HepG2 (cell line): ENCODE data around the gene VSIG10L2. TPM values are rescaled to one million over a fixed set of nuclear protein-coding genes. Genes with fewer than 3 reads are reported as not detected.

Experiments used
- AFF4 ChIP-seq: sonication (generic); formaldehyde crosslinking; IDR thresholded peaks from 2 replicates; pipeline ENCODE4 v1.4.0; 2020; ENCODE audit warnings: missing genetic modification reagents
- ARNT2 ChIP-seq: sonication (generic); formaldehyde crosslinking; IDR thresholded peaks from 2 replicates; pipeline ENCODE4 v1.8.0; 2022; ENCODE audit warnings: mild to moderate bottlenecking, low read depth, missing genetic modification reagents, moderate library complexity
- CREBL2 ChIP-seq: sonication (generic); formaldehyde crosslinking; IDR thresholded peaks from 2 replicates; pipeline ENCODE4 v1.8.1; 2023; ENCODE audit warnings: missing genetic modification reagents, mild to moderate bottlenecking, borderline replicate concordance
- CSRNP1 ChIP-seq: sonication (generic); formaldehyde crosslinking; IDR thresholded peaks from 2 replicates; pipeline ENCODE4 v1.8.1; 2023; ENCODE audit warnings: mild to moderate bottlenecking, missing genetic modification reagents
- HDAC1 ChIP-seq: sonication (generic); formaldehyde crosslinking; IDR thresholded peaks from 2 replicates; pipeline ENCODE4 v1.5.1; 2020; ENCODE audit warnings: mild to moderate bottlenecking, missing genetic modification reagents
- HDAC2 ChIP-seq: sonication (generic); formaldehyde crosslinking; IDR thresholded peaks from 2 replicates; pipeline ENCODE4 v1.4.0; 2020; ENCODE audit warnings: missing genetic modification reagents
- NCOA2 ChIP-seq: sonication (generic); formaldehyde crosslinking; IDR thresholded peaks from 2 replicates; pipeline ENCODE4 v1.8.0; 2022; ENCODE audit warnings: inconsistent platforms
- SNRNP70 ChIP-seq: fragments of 200-400 bp; formaldehyde crosslinking; IDR thresholded peaks from 2 replicates; pipeline ENCODE4 v1.6.1; 2017; ENCODE audit warnings: mild to moderate bottlenecking, low read depth, low read length, moderate library complexity
- SOX13 ChIP-seq, 3 experiments: fragments of 450-650 bp in 1 of 3; sonication (generic) in 1 of 3; formaldehyde crosslinking in 1 of 3; IDR thresholded peaks in 2 of 3; conservative IDR thresholded peaks in 1 of 3; 2 replicates each; pipeline versions ENCODE4 v1.5.0 to v1.6.1; 2016 to 2020; ENCODE audit warnings: antibody characterized with exemption in 1 of 3, mild to moderate bottlenecking in 1 of 3, missing compliant biosample characterization in 1 of 3, missing genetic modification reagents in 1 of 3, moderate library complexity in 1 of 3
- TBX2 ChIP-seq: sonication (generic); formaldehyde crosslinking; IDR thresholded peaks from 2 replicates; pipeline ENCODE4 v1.5.0; 2020; ENCODE audit warnings: missing genetic modification reagents, mild to moderate bottlenecking, borderline replicate concordance
- TEAD3 ChIP-seq: optimal IDR thresholded peaks from 2 replicates; pipeline ENCODE3; 2016; ENCODE audit warnings: borderline replicate concordance
- ZBTB14 ChIP-seq: sonication (generic); formaldehyde crosslinking; IDR thresholded peaks from 2 replicates; pipeline ENCODE4 v1.4.0; 2020; ENCODE audit warnings: missing genetic modification reagents
- ZBTB2 ChIP-seq: sonication (generic); formaldehyde crosslinking; IDR thresholded peaks from 2 replicates; pipeline ENCODE4 v1.8.0; 2022; ENCODE audit warnings: low read depth, missing genetic modification reagents
- ZBTB7A ChIP-seq: sonication (generic); formaldehyde crosslinking; IDR thresholded peaks from 2 replicates; pipeline ENCODE4 v1.8.0; 2022; ENCODE audit warnings: mild to moderate bottlenecking, missing genetic modification reagents
- ZNF20 ChIP-seq: sonication (generic); formaldehyde crosslinking; IDR thresholded peaks from 2 replicates; pipeline ENCODE4 v1.4.0; 2020; ENCODE audit warnings: mild to moderate bottlenecking, moderate library complexity, missing genetic modification reagents
- ZNF460 ChIP-seq: sonication (generic); formaldehyde crosslinking; IDR thresholded peaks from 2 replicates; pipeline ENCODE4 v1.5.1; 2020; ENCODE audit warnings: missing genetic modification reagents, mild to moderate bottlenecking, borderline replicate concordance
- ZNF580 ChIP-seq: IDR thresholded peaks from 2 replicates; pipeline ENCODE4 v1.6.1; 2016; ENCODE audit warnings: low read depth, borderline replicate concordance
- ZNF710 ChIP-seq: sonication (generic); formaldehyde crosslinking; IDR thresholded peaks from 2 replicates; pipeline ENCODE4 v1.5.0; 2020; ENCODE audit warnings: mild to moderate bottlenecking, missing genetic modification reagents, borderline replicate concordance
- polyA plus RNA-seq, 8 experiments: library from polyadenylated mRNA; depleted of rRNA in 3 of 8; stranded (reverse) in 7 of 8; unstranded in 1 of 8; fragments of >200 nt; fragmentation: Illumina TruSeq in 4 of 8; extraction: Trizol in 4 of 8; gene quantifications; 2 replicates each; pipeline versions ENCODE4 v1.2.1 to v1.2.3, GENCODE V29; 2011 to 2016; ENCODE audit warnings: low read depth in 4 of 8, missing spikeins in 1 of 8, mixed read lengths in 1 of 8; ENCODE audit not compliant: insufficient read depth in 1 of 8
- total RNA-seq, 5 experiments: library from RNA; depleted of rRNA; stranded (reverse); fragments of >200 nt; fragmentation: Illumina TruSeq; extraction: Trizol; gene quantifications; 2 replicates each; pipeline ENCODE4 v1.2.3, GENCODE V29; 2016; ENCODE audit warnings: low read depth in 1 of 5

Gene VSIG10L2
- total and polyA plus RNA-seq, 2 of the 13 experiments (the other 11 are each of a cell fraction or from before 2014, with no cell fraction given): 0.21 TPM; not detected in 1

GRCh38 chr11:125925247-125925740, 20.6 kb upstream of the VSIG10L2 start (continued):
- TF ChIP-seq ZNF710 (0 out of 2 replicates have a peak, but pooled peaks have one; percentile 45), SOX13 (IDR thresholded peaks at IDR 0.05) (no peak), SOX13 (CRISPR knock-in tag; conservative IDR thresholded peaks at IDR 0.05 in 1 of 2, IDR thresholded peaks at IDR 0.05 in 1 of 2) (peak in 1 of 2 experiments; percentile 58; a peak in 2 of 4 replicates), HDAC1 (CRISPR knock-in tag) (0 out of 2 replicates have a peak, but pooled peaks have one; percentile 44), ARNT2 (CRISPR knock-in tag) (no peak), HDAC2 (CRISPR knock-in tag) (peak; percentile 87), TEAD3 (peak; percentile 40), ZNF460 (no peak), TBX2 (CRISPR knock-in tag) (peak; percentile 79; the same call in 1 of the 2 replicates), ZBTB2 (CRISPR knock-in tag) (no peak), ZNF580 (CRISPR knock-in tag) (peak; percentile 44; the same call in 1 of the 2 replicates), CSRNP1 (CRISPR knock-in tag) (no peak), ZNF20 (CRISPR knock-in tag) (no peak), SNRNP70 (no peak), ZBTB7A (CRISPR knock-in tag) (no peak), ZBTB14 (no peak), CREBL2 (CRISPR knock-in tag) (no peak), AFF4 (CRISPR knock-in tag) (no peak), NCOA2 (CRISPR knock-in tag) (peak; percentile 61)
